Activated T-helper 9 cell treated with anti-CD3 and anti-CD28 coated beads, Interleukin-2, amount 50 U/mL, for 16 hours (primary cell): ENCODE results near the gene MEA1.
"Not testable (repeated sequence)": the region's sequence is repeated elsewhere in the genome, so short reads cannot be mapped to it uniquely, and the experiment has no call there.

Source experiments
- DNase-seq: peaks from one replicate; pipeline ENCODE4 v3.0.0-alpha.2; 2020; ENCODE audit warnings: low read depth

MEA1 gene

GRCh38 chr6:43013843-43014433 is at the start of gene MEA1, which contains the start of gene KLHDC3:
Gene MEA1 (minus strand): TSS chr6:43013946. CDS start chr6:43013813, 133 bp downstream.
Gene KLHDC3 (plus strand): TSS chr6:43014249. CDS start chr6:43017193, 2,944 bp downstream.
- peak; percentile 98 for DNase-seq

GRCh38 chr6:43062818-43063217 is 49.1 kb upstream of the MEA1 start:
- no peak for DNase-seq

GRCh38 chr6:43061861-43062260 is 48.1 kb upstream of the MEA1 start:
- no peak for DNase-seq

GRCh38 chr6:43060755-43061633 is 47.2 kb upstream of the MEA1 start:
- no peak for DNase-seq

- DNase-seq: no peak
These were observed 46.4 kb upstream of the MEA1 start for GRCh38 chr6:43060034-43060754.

- peak; percentile 94 for DNase-seq
These were observed 45.7 kb upstream of the MEA1 start, which contains the start of the genes KLC4 and MRPL2 for GRCh38 chr6:43059168-43060033. Gene KLC4 (plus strand): TSS chr6:43059631. CDS start chr6:43061336, 1,705 bp downstream. Gene MRPL2 (minus strand): TSS chr6:43059434. CDS start chr6:43059381, 53 bp downstream.

GRCh38 chr6:43058531-43058930 is 44.8 kb upstream of the MEA1 start:
- no peak for DNase-seq

GRCh38 chr6:43055966-43056365 is 42.2 kb upstream of the MEA1 start:
- DNase-seq: no peak

- DNase-seq: no peak
These were observed 40.6 kb upstream of the MEA1 start for GRCh38 chr6:43054206-43054943.

GRCh38 chr6:43053545-43054205 is 39.9 kb upstream of the MEA1 start, which contains the start of gene CUL7:
Gene CUL7 (minus strand): TSS chr6:43053851. CDS start chr6:43052788, 1,063 bp downstream.
- DNase-seq: peak; percentile 84

GRCh38 chr6:43052842-43053544 is 39.2 kb upstream of the MEA1 start:
- DNase-seq: peak; percentile 9

- DNase-seq: no peak
These were observed 38.6 kb upstream of the MEA1 start for GRCh38 chr6:43052225-43052841.

GRCh38 chr6:43050981-43051380 is 37.2 kb upstream of the MEA1 start:
- DNase-seq: no peak

GRCh38 chr6:43047998-43048397 is 34.3 kb upstream of the MEA1 start:
- no peak for DNase-seq

- DNase-seq: no peak
These were observed 31.7 kb upstream of the MEA1 start for GRCh38 chr6:43045371-43045930.

- no peak for DNase-seq
These were observed 29.6 kb upstream of the MEA1 start for GRCh38 chr6:43043310-43043709.

GRCh38 chr6:43041475-43041874 is 27.7 kb upstream of the MEA1 start:
- DNase-seq: not testable (repeated sequence)

- no peak for DNase-seq
These were observed 27.0 kb upstream of the MEA1 start for GRCh38 chr6:43040542-43041257.
